GM12874 (cell line): ENCODE results near the gene ACADS.

Source experiments
- TF ChIP-seq, protein P1 (sequence below): IDR thresholded peaks from 2 replicates; pipeline ENCODE4 v1.5.1; 2011; ENCODE audit warnings: low read depth, mild to moderate bottlenecking, control low read depth, low read length, moderate library complexity; ENCODE audit not compliant: insufficient read depth

Gene ACADS

DNA sequence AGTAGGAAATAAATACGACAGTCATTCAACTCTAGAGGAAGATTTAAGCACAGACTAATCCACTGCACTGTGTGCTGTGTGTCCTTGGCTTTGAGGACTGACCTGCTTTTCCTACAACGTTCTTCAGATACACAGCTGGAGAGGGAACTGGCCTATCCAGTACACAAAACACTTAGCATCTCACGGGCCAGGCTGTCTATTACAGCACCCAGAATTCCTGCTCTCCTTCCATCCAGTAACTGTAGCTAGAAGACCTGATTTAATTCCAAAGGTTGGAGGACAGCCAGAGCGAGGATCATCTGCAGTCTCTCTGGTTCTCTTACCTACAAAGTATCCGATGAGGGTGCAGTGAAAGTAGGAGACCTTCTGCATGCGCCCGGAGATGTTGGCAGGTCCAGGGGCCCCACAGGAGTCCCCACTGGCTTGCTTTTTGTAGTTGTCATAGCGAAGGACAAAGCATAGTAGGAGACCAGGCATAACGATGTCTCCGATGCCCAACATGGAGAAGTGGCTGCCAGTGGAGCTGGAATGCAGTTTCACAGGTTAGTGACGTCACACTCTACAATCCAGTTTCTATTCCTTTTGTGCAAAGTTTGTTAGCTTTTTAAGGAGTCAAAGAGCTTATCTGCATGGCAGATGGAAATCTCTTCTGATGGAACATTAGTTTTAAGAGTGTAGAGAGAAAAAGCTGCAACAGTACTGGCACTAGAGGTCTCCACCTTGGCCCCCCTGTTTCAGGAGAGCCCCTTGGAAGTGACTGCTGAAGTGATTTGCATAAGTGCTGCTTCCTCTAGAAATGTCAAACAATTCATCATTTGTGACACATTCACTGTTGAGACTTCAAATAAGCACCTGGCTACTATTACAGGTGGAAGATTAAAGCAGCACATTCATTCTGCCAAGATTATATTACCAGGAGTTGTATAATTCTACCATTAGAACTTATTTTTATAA is 41.7 kb downstream of the ACADS start:
- TF ChIP-seq, protein P1, sequence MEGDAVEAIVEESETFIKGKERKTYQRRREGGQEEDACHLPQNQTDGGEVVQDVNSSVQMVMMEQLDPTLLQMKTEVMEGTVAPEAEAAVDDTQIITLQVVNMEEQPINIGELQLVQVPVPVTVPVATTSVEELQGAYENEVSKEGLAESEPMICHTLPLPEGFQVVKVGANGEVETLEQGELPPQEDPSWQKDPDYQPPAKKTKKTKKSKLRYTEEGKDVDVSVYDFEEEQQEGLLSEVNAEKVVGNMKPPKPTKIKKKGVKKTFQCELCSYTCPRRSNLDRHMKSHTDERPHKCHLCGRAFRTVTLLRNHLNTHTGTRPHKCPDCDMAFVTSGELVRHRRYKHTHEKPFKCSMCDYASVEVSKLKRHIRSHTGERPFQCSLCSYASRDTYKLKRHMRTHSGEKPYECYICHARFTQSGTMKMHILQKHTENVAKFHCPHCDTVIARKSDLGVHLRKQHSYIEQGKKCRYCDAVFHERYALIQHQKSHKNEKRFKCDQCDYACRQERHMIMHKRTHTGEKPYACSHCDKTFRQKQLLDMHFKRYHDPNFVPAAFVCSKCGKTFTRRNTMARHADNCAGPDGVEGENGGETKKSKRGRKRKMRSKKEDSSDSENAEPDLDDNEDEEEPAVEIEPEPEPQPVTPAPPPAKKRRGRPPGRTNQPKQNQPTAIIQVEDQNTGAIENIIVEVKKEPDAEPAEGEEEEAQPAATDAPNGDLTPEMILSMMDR = no peak

- TF ChIP-seq, protein P1 = no peak
Measured at GRCh38 chr12:120771097-120771496, 45.5 kb downstream of the ACADS start.

- TF ChIP-seq, protein P1 = no peak
Measured at GRCh38 chr12:120774169-120774916, 48.7 kb downstream of the ACADS start.

DNA sequence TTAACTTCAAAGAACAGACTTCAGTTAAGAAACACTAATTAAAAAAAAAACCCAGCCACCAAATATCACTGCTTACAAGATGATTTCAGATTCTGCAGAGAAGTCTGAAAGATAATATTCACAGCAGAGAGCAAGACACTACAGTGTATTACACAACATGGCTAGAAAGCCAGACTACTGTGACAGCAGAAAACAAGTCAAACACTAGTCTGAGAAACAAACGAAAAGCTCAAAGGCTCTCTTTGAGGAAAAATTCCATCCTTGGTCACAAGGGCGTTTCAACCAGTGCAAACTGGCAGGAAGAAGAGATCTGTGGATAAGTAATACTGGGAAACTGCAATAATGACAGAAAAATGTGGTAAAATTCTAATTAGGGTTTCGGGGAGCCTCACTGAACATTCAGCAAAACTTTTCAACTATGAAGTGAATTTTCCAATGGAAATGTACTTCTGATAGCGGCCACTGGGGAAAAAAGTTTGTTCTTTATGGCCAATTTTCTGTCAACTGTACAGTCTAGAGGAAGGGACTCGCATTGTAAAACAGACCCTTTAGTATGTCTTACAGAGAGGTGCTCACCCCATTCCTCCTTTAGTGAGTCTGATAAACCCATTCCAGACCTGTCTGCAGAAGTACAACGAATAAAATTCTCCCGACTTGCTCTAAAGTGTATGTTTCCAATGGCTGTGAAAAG is 50.4 kb downstream of the ACADS start:
- TF ChIP-seq, protein P1 = no peak

DNA sequence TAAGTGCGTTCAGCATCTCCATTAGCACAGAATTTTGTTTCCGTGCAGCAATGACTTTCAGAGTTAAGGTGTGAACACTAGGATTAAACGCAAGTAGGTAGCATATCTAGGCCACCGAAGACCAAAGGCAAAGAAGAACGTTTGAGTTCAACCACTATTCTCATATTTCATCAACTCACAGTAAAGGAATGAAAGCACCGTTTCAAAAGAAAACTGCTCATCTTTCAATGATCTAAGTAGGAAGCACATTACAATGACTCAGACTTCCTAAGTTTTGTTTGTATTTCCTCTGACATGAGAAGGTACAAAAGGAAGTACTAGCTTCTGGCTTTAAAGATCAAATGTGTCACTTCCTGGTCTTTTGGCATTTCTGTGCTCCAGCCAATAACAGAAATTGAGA is 57.6 kb downstream of the ACADS start:
- TF ChIP-seq, protein P1 = no peak

- TF ChIP-seq, protein P1 = no peak
Measured at GRCh38 chr12:120784804-120785203, 59.2 kb downstream of the ACADS start.

DNA sequence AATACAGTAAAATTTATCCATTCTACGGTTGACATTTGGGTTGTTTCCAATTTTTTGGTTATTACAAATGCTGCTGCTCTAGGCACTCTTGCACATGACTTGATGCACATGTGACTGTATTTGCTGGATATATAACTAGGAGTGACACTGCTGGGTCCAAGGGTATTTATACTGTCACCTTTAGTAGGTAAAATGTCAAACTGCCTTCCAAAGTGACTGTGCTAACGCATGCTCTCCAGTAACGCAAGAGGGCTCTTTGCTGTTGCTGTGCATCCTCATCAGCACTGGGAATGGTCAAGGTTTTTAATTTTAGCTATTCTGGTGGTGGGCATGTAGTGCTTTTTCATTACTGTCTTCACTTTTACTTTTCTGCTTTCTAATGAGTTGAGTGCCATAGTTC is 62.3 kb downstream of the ACADS start:
- TF ChIP-seq, protein P1 = no peak
